ENCODE measurements around the gene A2ML1.
"Not testable (repeated sequence)": the region's sequence is repeated elsewhere in the genome, so short reads cannot be mapped to it uniquely, and the experiment has no call there.

The A2ML1 gene

GRCh38 chr12:8822298-8822697, at the start of gene A2ML1:
Gene A2ML1 (plus strand): TSS chr12:8822621. CDS start chr12:8822652, 31 bp downstream.
- DNase-seq (ENCODE audit: low read depth in 2 of 2), result no peak

- no peak for DNase-seq (ENCODE audit: low read depth in 2 of 2)
Observed at GRCh38 chr12:8773461-8773860, 49.0 kb upstream of the A2ML1 start.

- DNase-seq (ENCODE audit: low read depth in 2 of 2), result no peak
Observed at GRCh38 chr12:8779281-8779680, 43.1 kb upstream of the A2ML1 start.

- no peak for DNase-seq (ENCODE audit: low read depth in 2 of 2)
Observed at GRCh38 chr12:8779862-8780261, 42.6 kb upstream of the A2ML1 start.

- DNase-seq (ENCODE audit: low read depth in 2 of 2), result no peak
Observed at GRCh38 chr12:8780389-8780788, 42.0 kb upstream of the A2ML1 start.

- no peak for DNase-seq (ENCODE audit: low read depth in 2 of 2)
Observed at GRCh38 chr12:8781381-8782127, 40.9 kb upstream of the A2ML1 start.

GRCh38 chr12:8784290-8784888, 38.0 kb upstream of the A2ML1 start:
- DNase-seq (ENCODE audit: low read depth in 2 of 2), result no peak

GRCh38 chr12:8785499-8785898, 36.9 kb upstream of the A2ML1 start:
- DNase-seq (ENCODE audit: low read depth in 2 of 2), result no peak

GRCh38 chr12:8787206-8787605, 35.2 kb upstream of the A2ML1 start:
- DNase-seq (ENCODE audit: low read depth in 2 of 2), result not testable (repeated sequence)

GRCh38 chr12:8788706-8789105, 33.7 kb upstream of the A2ML1 start:
- DNase-seq (ENCODE audit: low read depth in 2 of 2), result not testable (repeated sequence)

GRCh38 chr12:8789341-8790013, 32.9 kb upstream of the A2ML1 start:
- not testable (repeated sequence) for DNase-seq (ENCODE audit: low read depth in 2 of 2)

GRCh38 chr12:8793226-8793625, 29.2 kb upstream of the A2ML1 start:
- DNase-seq (ENCODE audit: low read depth in 2 of 2), result not testable (repeated sequence)

- DNase-seq (ENCODE audit: low read depth in 2 of 2), result not testable (repeated sequence)
Observed at GRCh38 chr12:8794611-8795010, 27.8 kb upstream of the A2ML1 start.

- no peak for DNase-seq (ENCODE audit: low read depth in 2 of 2)
Observed at GRCh38 chr12:8796831-8797626, 25.4 kb upstream of the A2ML1 start.

- DNase-seq (ENCODE audit: low read depth in 2 of 2), result not testable (repeated sequence)
Observed at GRCh38 chr12:8801213-8801612, 21.2 kb upstream of the A2ML1 start.

GRCh38 chr12:8804833-8805232, 17.6 kb upstream of the A2ML1 start:
- not testable (repeated sequence) for DNase-seq (ENCODE audit: low read depth in 2 of 2)

GRCh38 chr12:8805487-8805886, 16.9 kb upstream of the A2ML1 start:
- DNase-seq (ENCODE audit: low read depth in 2 of 2), result not testable (repeated sequence)

GRCh38 chr12:8807084-8807483, 15.3 kb upstream of the A2ML1 start:
- not testable (repeated sequence) for DNase-seq (ENCODE audit: low read depth in 2 of 2)

- not testable (repeated sequence) for DNase-seq (ENCODE audit: low read depth in 2 of 2)
Observed at GRCh38 chr12:8810112-8810511, 12.3 kb upstream of the A2ML1 start.

- no peak for DNase-seq (ENCODE audit: low read depth in 2 of 2)
Observed at GRCh38 chr12:8813572-8814357, 8.7 kb upstream of the A2ML1 start.

- no peak for DNase-seq (ENCODE audit: low read depth in 2 of 2)
Observed at GRCh38 chr12:8816448-8817050, 5.9 kb upstream of the A2ML1 start.

Measured in stimulated activated CD4-positive, alpha-beta T cell treated with anti-CD3 and anti-CD28 coated beads, Interleukin-15, amount 100 ng/mL, for 48 hours (primary cell).